Stomach (tissue), 9 donors: ENCODE data around the gene KIAA2012. TPM values are rescaled to one million over a fixed set of nuclear protein-coding genes. Genes with fewer than 3 reads are reported as not detected.
A peak's percentile ranks its signal among the peaks of the same experiment; 100 is the strongest.

ENCODE experiments used
- DNase-seq, 2 donors: peaks; one replicate each; pipeline versions ENCODE4 v3.0.0 to v3.0.0-alpha.2; 2013 to 2019
- H3K27ac ChIP-seq, 5 donors: fragments of 200-600 bp in 4 of 5; sonication (generic) in 4 of 5; one replicate each; pipeline ENCODE4 v1.5.1; 2013 to 2019; ENCODE audit warnings: mild to moderate bottlenecking in 1 of 5, moderate library complexity in 1 of 5
- H3K27me3 ChIP-seq, 3 donors: fragments of 200-600 bp; sonication (generic); one replicate each; pipeline ENCODE4 v1.5.1; 2017 to 2019; ENCODE audit warnings: mixed run types in 1 of 3
- H3K36me3 ChIP-seq, 4 donors: fragments of 200-600 bp; sonication (generic); 1 replicate in 3 of 4; 2 replicates in 1 of 4; pipeline ENCODE4 v1.5.1; 2016 to 2019
- H3K4me1 ChIP-seq, 4 donors: fragments of 200-600 bp; sonication (generic); one replicate each; pipeline ENCODE4 v1.5.1; 2016 to 2019
- H3K4me3 ChIP-seq, 4 donors: fragments of 200-600 bp; sonication (generic) in 3 of 4; one replicate each; pipeline ENCODE4 v1.5.1; 2016 to 2019; ENCODE audit warnings: mild to moderate bottlenecking in 1 of 4
- H3K9me3 ChIP-seq, 4 donors: fragments of 200-600 bp; sonication (generic); one replicate each; pipeline ENCODE4 v1.5.1; 2016 to 2019
- CTCF ChIP-seq, 7 experiments: fragments of 450-650 bp in 4 of 7; fragments of 200-600 bp in 3 of 7; sonication (generic) in 3 of 7; IDR thresholded peaks; one replicate each; pipeline ENCODE4 v1.5.1; 2016 to 2019; ENCODE audit warnings: antibody characterized with exemption in 7 of 7, control low read depth in 2 of 7, mild to moderate bottlenecking in 1 of 7
- EP300 ChIP-seq: sonication (generic); formaldehyde crosslinking; IDR thresholded peaks from one replicate; pipeline ENCODE4 v1.6.1; 2017; ENCODE audit warnings: antibody characterized with exemption
- POLR2A ChIP-seq, 4 donors: fragments of 450-650 bp; IDR thresholded peaks; one replicate each; pipeline ENCODE4 v1.6.1; 2016; ENCODE audit warnings: antibody characterized with exemption in 4 of 4, control low read depth in 2 of 4, mild to moderate bottlenecking in 1 of 4, moderate library complexity in 1 of 4
- POLR2AphosphoS5 ChIP-seq, 3 donors: sonication (generic); formaldehyde crosslinking; IDR thresholded peaks; one replicate each; pipeline ENCODE4 v1.6.1; 2016; ENCODE audit warnings: antibody characterized with exemption in 3 of 3
- WGBS, 5 donors: extraction: QIAGEN DNeasy Blood & Tissue Kit in 3 of 5; methylation state at CpG; one replicate each; pipeline versions ENCODE4 v1.1.5 to v1.1.7; 2013 to 2018; 5-methylcytosine and 5-hydroxymethylcytosine counted together
- intact Hi-C: fragments of 100-400 bp; cut with DNase I; formaldehyde crosslinking; loops from one replicate; pipeline ENCODE4 v1.15.1; 2023; ENCODE audit warnings: low total_unique reads
- polyA plus RNA-seq, 3 donors: library from polyadenylated mRNA; stranded (reverse); fragments of 200-250 nt; gene quantifications; one replicate each; pipeline ENCODE4 v1.2.3, GENCODE V29; 2013
- total RNA-seq, 5 donors: library from RNA; depleted of rRNA; stranded (reverse); fragments of >200 nt; gene quantifications; one replicate each; pipeline versions ENCODE4 v1.1.0 to v1.2.3, GENCODE V29; 2014 to 2016
- donor health status: healthy with polysubstance abuse.
- donor health status: Bipolar disorder and iron deficiency.
- donor health status: healthy.

The KIAA2012 gene
- total and polyA plus RNA-seq, 8 donors = 0.03 to 0.18 TPM; not detected in 6

GRCh38 chr2:202109139-202109736, 36.2 kb downstream of the KIAA2012 start:
- Histone ChIP-seq H3K27ac (no peak overlapping the region), H3K4me1 (no peaks in the 10 kb centered on the region), H3K27me3 (peaks cover 0 to 15% (median 0%) of the 10 kb centered on the region in 3 donors), H3K9me3 (no peaks in the 10 kb centered on the region), H3K36me3 (no peaks in the 10 kb centered on the region), H3K4me3 (no peak overlapping the region)
- DNase-seq = no peak
- intact Hi-C loops = no loop called here
- TF ChIP-seq EP300 (no peak), POLR2AphosphoS5 (IDR thresholded peaks at IDR 0.05) (no peak), CTCF (IDR thresholded peaks at IDR 0.05) (no peak), POLR2A (IDR thresholded peaks at IDR 0.05) (no peak)
- WGBS, 5 donors = 53 to 64% (median 60%) methylated on average over 6 of the region's 6 CpGs

GRCh38 chr2:202109737-202110184, 36.7 kb downstream of the KIAA2012 start:
- 49 to 70% (median 66%) methylated on average over 5 of the region's 5 CpGs for WGBS, 5 donors
- DNase-seq = peak in 1 of 2 donors; percentile 48
- TF ChIP-seq POLR2AphosphoS5 (IDR thresholded peaks at IDR 0.05) = no peak
- TF ChIP-seq POLR2A (IDR thresholded peaks at IDR 0.05) = no peak
- no peak for TF ChIP-seq EP300
- Histone ChIP-seq H3K27ac (no peak overlapping the region), H3K9me3 (no peaks in the 10 kb centered on the region), H3K4me1 (no peaks in the 10 kb centered on the region), H3K27me3 (peaks cover 0 to 15% (median 0%) of the 10 kb centered on the region in 3 donors), H3K36me3 (no peaks in the 10 kb centered on the region), H3K4me3 (no peak overlapping the region)
- intact Hi-C loops = no loop called here

GRCh38 chr2:202110491-202110890, 37.4 kb downstream of the KIAA2012 start:
- no peaks in the 10 kb centered on the region for H3K4me1 ChIP-seq
- no peaks in the 10 kb centered on the region for H3K36me3 ChIP-seq
- no peaks in the 10 kb centered on the region for H3K9me3 ChIP-seq
- intact Hi-C loops = no loop called here
- 38 to 66% (median 47%) methylated on average over 1 of the region's 1 CpG for WGBS, 5 donors
- no peak overlapping the region for H3K4me3 ChIP-seq
- no peak for DNase-seq
- no peak for TF ChIP-seq POLR2A (IDR thresholded peaks at IDR 0.05)
- peaks cover 0 to 15% (median 0%) of the 10 kb centered on the region in 3 donors for H3K27me3 ChIP-seq
- no peak overlapping the region for H3K27ac ChIP-seq

GRCh38 chr2:202112041-202112440, 39.0 kb downstream of the KIAA2012 start:
- H3K4me3 ChIP-seq = no peak overlapping the region
- H3K36me3 ChIP-seq = no peaks in the 10 kb centered on the region
- WGBS, 5 donors = 78 to 90% (median 85%) methylated on average over 7 of the region's 7 CpGs
- intact Hi-C loops = no loop called here
- H3K27me3 ChIP-seq = peaks cover 0 to 15% (median 0%) of the 10 kb centered on the region in 3 donors
- H3K4me1 ChIP-seq = no peaks in the 10 kb centered on the region
- H3K27ac ChIP-seq = no peak overlapping the region
- DNase-seq = no peak
- no peaks in the 10 kb centered on the region for H3K9me3 ChIP-seq
- no peak for TF ChIP-seq CTCF (IDR thresholded peaks at IDR 0.05)
- no peak for TF ChIP-seq EP300
- TF ChIP-seq POLR2A (IDR thresholded peaks at IDR 0.05) = no peak
- no peak for TF ChIP-seq POLR2AphosphoS5 (IDR thresholded peaks at IDR 0.05)

GRCh38 chr2:202113571-202114142, 40.6 kb downstream of the KIAA2012 start:
- DNase-seq = no peak
- no peaks in the 10 kb centered on the region for H3K4me1 ChIP-seq
- H3K27ac ChIP-seq = no peak overlapping the region
- TF ChIP-seq POLR2A (IDR thresholded peaks at IDR 0.05) (no peak), EP300 (no peak)
- no peaks in the 10 kb centered on the region for H3K36me3 ChIP-seq
- 54 to 63% (median 56%) methylated on average over 6 of the region's 6 CpGs for WGBS, 5 donors
- H3K9me3 ChIP-seq = no peaks in the 10 kb centered on the region
- intact Hi-C loops = no loop called here
- no peak overlapping the region for H3K4me3 ChIP-seq
- peaks cover 0 to 15% (median 0%) of the 10 kb centered on the region in 3 donors for H3K27me3 ChIP-seq

- Histone ChIP-seq H3K27me3 (peaks cover 0 to 15% (median 0%) of the 10 kb centered on the region in 3 donors), H3K4me1 (no peaks in the 10 kb centered on the region), H3K36me3 (no peaks in the 10 kb centered on the region), H3K9me3 (no peaks in the 10 kb centered on the region), H3K4me3 (no peak overlapping the region), H3K27ac (no peak overlapping the region)
- DNase-seq = no peak
- intact Hi-C loops = no loop called here
- 75 to 92% (median 87%) methylated on average over 1 of the region's 1 CpG for WGBS, 5 donors
- TF ChIP-seq CTCF (IDR thresholded peaks at IDR 0.05) (no peak), POLR2AphosphoS5 (IDR thresholded peaks at IDR 0.05) (no peak), EP300 (no peak), POLR2A (IDR thresholded peaks at IDR 0.05) (no peak)
Measured at GRCh38 chr2:202114291-202114690, 41.2 kb downstream of the KIAA2012 start.
